Ishikawa (cell line): ENCODE data around the gene KCNT1.

Experiments used
- CEBPB ChIP-seq: IDR thresholded peaks from 2 replicates; pipeline ENCODE4 v1.6.1; 2012
- CREB1 ChIP-seq: IDR thresholded peaks from 2 replicates; pipeline ENCODE4 v1.6.1; 2012; ENCODE audit warnings: low read depth
- EGR1 ChIP-seq: IDR thresholded peaks from 2 replicates; pipeline ENCODE4 v1.6.1; 2012
- EP300 ChIP-seq: IDR thresholded peaks from 2 replicates; pipeline ENCODE4 v1.6.1; 2012; ENCODE audit warnings: borderline replicate concordance
- MAX ChIP-seq: IDR thresholded peaks from 2 replicates; pipeline ENCODE4 v1.6.1; 2012
- NFIC ChIP-seq: IDR thresholded peaks from 2 replicates; pipeline ENCODE4 v1.6.1; 2012
- RAD21 ChIP-seq: IDR thresholded peaks from 2 replicates; pipeline ENCODE4 v1.6.1; 2012; ENCODE audit warnings: low read depth
- REST ChIP-seq: IDR thresholded peaks from 2 replicates; pipeline ENCODE4 v1.6.1; 2012; ENCODE audit warnings: low read depth, mild to moderate bottlenecking
- TEAD4 ChIP-seq: IDR thresholded peaks from 2 replicates; pipeline ENCODE4 v1.6.1; 2012
- USF1 ChIP-seq: IDR thresholded peaks from 2 replicates; pipeline ENCODE4 v1.6.1; 2012

- TF ChIP-seq NFIC (no peak), REST (no peak), EGR1 (no peak), CREB1 (no peak), USF1 (no peak), TEAD4 (no peak), EP300 (no peak), RAD21 (no peak), CEBPB (no peak), MAX (no peak)
These were observed 8.2 kb upstream of the KCNT1 start for GRCh38 chr9:135693771-135694170.
